Thymus (tissue), 11 donors: Measurements from ENCODE around the gene NOTCH1. TPM values are rescaled to one million over a fixed set of nuclear protein-coding genes. Genes with fewer than 3 reads are reported as not detected.
A peak's percentile ranks its signal among the peaks of the same experiment; 100 is the strongest.

Source experiments
- DNase-seq, 9 donors: peaks; one replicate each; pipeline ENCODE4 v3.0.0-alpha.2; 2013; ENCODE audit warnings: low spot score in 9 of 9, low read depth in 6 of 9, missing footprints in 1 of 9
- H3K27ac ChIP-seq, 2 donors: one replicate each; pipeline ENCODE4 v1.5.1; 2013; ENCODE audit warnings: control low read depth in 1 of 2, low read depth in 1 of 2, low read length in 1 of 2, mild to moderate bottlenecking in 1 of 2, moderate library complexity in 1 of 2
- H3K27me3 ChIP-seq, 2 donors: one replicate each; pipeline ENCODE4 v1.5.1; 2013; ENCODE audit warnings: low read length in 1 of 2; ENCODE audit not compliant: control insufficient read depth in 2 of 2, insufficient read depth in 1 of 2
- H3K36me3 ChIP-seq, 2 donors: one replicate each; pipeline ENCODE4 v1.5.1; 2013; ENCODE audit warnings: low read length in 1 of 2, mild to moderate bottlenecking in 1 of 2, moderate library complexity in 1 of 2; ENCODE audit not compliant: control insufficient read depth in 2 of 2, insufficient read depth in 2 of 2
- H3K4me1 ChIP-seq, 2 donors: one replicate each; pipeline ENCODE4 v1.5.1; 2013; ENCODE audit warnings: low read length in 2 of 2; ENCODE audit not compliant: control insufficient read depth in 2 of 2, insufficient read depth in 2 of 2
- H3K4me3 ChIP-seq, 2 donors: one replicate each; pipeline ENCODE4 v1.5.1; 2013; ENCODE audit warnings: low read length in 2 of 2, control low read depth in 1 of 2, mild to moderate bottlenecking in 1 of 2
- H3K9me3 ChIP-seq, 2 donors: one replicate each; pipeline ENCODE4 v1.5.1; 2013; ENCODE audit warnings: low read length in 1 of 2, mild to moderate bottlenecking in 1 of 2; ENCODE audit not compliant: control insufficient read depth in 2 of 2, insufficient read depth in 1 of 2
- WGBS: extraction: QIAGEN DNeasy Blood & Tissue Kit; methylation state at CpG from one replicate; pipeline ENCODE4 v1.1.7; 2013; 5-methylcytosine and 5-hydroxymethylcytosine counted together
- polyA plus RNA-seq: library from polyadenylated mRNA; stranded (reverse); fragments of 200-250 nt; gene quantifications from one replicate; pipeline ENCODE4 v1.2.3, GENCODE V29; 2013
- total RNA-seq: library from RNA; stranded (reverse); fragments of 120-200 nt; gene quantifications from one replicate; pipeline ENCODE4 v1.2.4, GENCODE V29; 2013
- donor health status: healthy.

Gene NOTCH1
- total and polyA plus RNA-seq, 2 donors = 14.9 to 15.9 TPM

GRCh38 chr9:136483589-136484152 is 62.2 kb downstream of the NOTCH1 start:
- H3K27ac ChIP-seq = peak overlapping the region; percentile 96 to 99
- peak; percentile 82 to 97 (median 91) for DNase-seq
- peaks cover 16 to 31% of the 10 kb centered on the region in 2 donors for H3K4me1 ChIP-seq
- H3K36me3 ChIP-seq = peaks cover 4 to 10% of the 10 kb centered on the region in 2 donors
- no peaks in the 10 kb centered on the region for H3K27me3 ChIP-seq
- WGBS = under 1% methylated on average over 63 of the region's 63 CpGs
- H3K4me3 ChIP-seq = peak overlapping the region; percentile 56 to 92
- no peaks in the 10 kb centered on the region for H3K9me3 ChIP-seq

GRCh38 chr9:136482793-136483588 is 62.9 kb downstream of the NOTCH1 start, which contains the start of gene SEC16A:
TSS of gene SEC16A (minus strand) at chr9:136483040. CDS start at chr9:136477615, 5,425 bp downstream.
- H3K9me3 ChIP-seq = no peaks in the 10 kb centered on the region
- H3K27me3 ChIP-seq = no peaks in the 10 kb centered on the region
- DNase-seq = peak; percentile 95 to 100 (median 98)
- H3K36me3 ChIP-seq = peaks cover 4 to 17% of the 10 kb centered on the region in 2 donors
- peaks cover 16 to 30% of the 10 kb centered on the region in 2 donors for H3K4me1 ChIP-seq
- H3K27ac ChIP-seq = peak within 1 kb of the TSS; percentile 98 to 99
- whole genome bisulfite sequencing = under 1% methylated on average over 109 of the region's 109 CpGs
- H3K4me3 ChIP-seq = peak within 1 kb of the TSS; percentile 77 to 92

GRCh38 chr9:136482046-136482792 is 63.6 kb downstream of the NOTCH1 start:
- H3K4me3 ChIP-seq = peak overlapping the region; percentile 77 to 92
- no peaks in the 10 kb centered on the region for H3K27me3 ChIP-seq
- peaks cover 10 to 24% of the 10 kb centered on the region in 2 donors for H3K36me3 ChIP-seq
- DNase-seq = peak in 6 of 9 donors; percentile 13 to 61 (median 31)
- under 1% methylated on average over 39 of the region's 39 CpGs for WGBS
- H3K27ac ChIP-seq = peak overlapping the region; percentile 86 to 98
- H3K4me1 ChIP-seq = peaks cover 16 to 30% of the 10 kb centered on the region in 2 donors
- H3K9me3 ChIP-seq = no peaks in the 10 kb centered on the region

- Histone ChIP-seq H3K27ac (no peak overlapping the region), H3K4me3 (peak overlapping the region; percentile 77 to 92), H3K36me3 (peaks cover 17 to 30% of the 10 kb centered on the region in 2 donors), H3K9me3 (no peaks in the 10 kb centered on the region), H3K27me3 (no peaks in the 10 kb centered on the region), H3K4me1 (peaks cover 16 to 30% of the 10 kb centered on the region in 2 donors)
- 51% methylated on average over 5 of the region's 5 CpGs for WGBS
- DNase-seq = peak in 1 of 9 donors; percentile 24
Measured at GRCh38 chr9:136481558-136481957, 64.3 kb downstream of the NOTCH1 start.

GRCh38 chr9:136476369-136477150 is 69.3 kb downstream of the NOTCH1 start:
- no peak for DNase-seq
- no peaks in the 10 kb centered on the region for H3K9me3 ChIP-seq
- peaks cover 67 to 80% of the 10 kb centered on the region in 2 donors for H3K36me3 ChIP-seq
- H3K4me3 ChIP-seq = no peak overlapping the region
- H3K27ac ChIP-seq = no peak overlapping the region
- H3K27me3 ChIP-seq = no peaks in the 10 kb centered on the region
- H3K4me1 ChIP-seq = peaks cover 7 to 13% of the 10 kb centered on the region in 2 donors
- 98% methylated on average over 25 of the region's 25 CpGs for WGBS

- Histone ChIP-seq H3K9me3 (no peaks in the 10 kb centered on the region), H3K4me1 (peaks cover 1 to 6% of the 10 kb centered on the region in 2 donors), H3K4me3 (no peak overlapping the region), H3K27me3 (no peaks in the 10 kb centered on the region), H3K36me3 (peaks cover 80 to 93% of the 10 kb centered on the region in 2 donors), H3K27ac (no peak overlapping the region)
- DNase-seq = no peak
- WGBS = 97% methylated on average over 34 of the region's 34 CpGs
Measured at GRCh38 chr9:136474974-136475865, 70.6 kb downstream of the NOTCH1 start.

GRCh38 chr9:136474021-136474640 is 71.7 kb downstream of the NOTCH1 start:
- 98% methylated on average over 27 of the region's 27 CpGs for WGBS
- Histone ChIP-seq H3K4me3 (no peak overlapping the region), H3K36me3 (peaks cover 87 to 98% of the 10 kb centered on the region in 2 donors), H3K4me1 (no peaks in the 10 kb centered on the region), H3K27me3 (no peaks in the 10 kb centered on the region), H3K27ac (no peak overlapping the region), H3K9me3 (no peaks in the 10 kb centered on the region)
- DNase-seq = no peak
